ENCODE measurements around the gene RFWD3.
A peak's percentile ranks its signal among the peaks of the same experiment; 100 is the strongest.
"Not testable (repeated sequence)": the region's sequence is repeated elsewhere in the genome, so short reads cannot be mapped to it uniquely, and the experiment has no call there.

Gene RFWD3, protein sequence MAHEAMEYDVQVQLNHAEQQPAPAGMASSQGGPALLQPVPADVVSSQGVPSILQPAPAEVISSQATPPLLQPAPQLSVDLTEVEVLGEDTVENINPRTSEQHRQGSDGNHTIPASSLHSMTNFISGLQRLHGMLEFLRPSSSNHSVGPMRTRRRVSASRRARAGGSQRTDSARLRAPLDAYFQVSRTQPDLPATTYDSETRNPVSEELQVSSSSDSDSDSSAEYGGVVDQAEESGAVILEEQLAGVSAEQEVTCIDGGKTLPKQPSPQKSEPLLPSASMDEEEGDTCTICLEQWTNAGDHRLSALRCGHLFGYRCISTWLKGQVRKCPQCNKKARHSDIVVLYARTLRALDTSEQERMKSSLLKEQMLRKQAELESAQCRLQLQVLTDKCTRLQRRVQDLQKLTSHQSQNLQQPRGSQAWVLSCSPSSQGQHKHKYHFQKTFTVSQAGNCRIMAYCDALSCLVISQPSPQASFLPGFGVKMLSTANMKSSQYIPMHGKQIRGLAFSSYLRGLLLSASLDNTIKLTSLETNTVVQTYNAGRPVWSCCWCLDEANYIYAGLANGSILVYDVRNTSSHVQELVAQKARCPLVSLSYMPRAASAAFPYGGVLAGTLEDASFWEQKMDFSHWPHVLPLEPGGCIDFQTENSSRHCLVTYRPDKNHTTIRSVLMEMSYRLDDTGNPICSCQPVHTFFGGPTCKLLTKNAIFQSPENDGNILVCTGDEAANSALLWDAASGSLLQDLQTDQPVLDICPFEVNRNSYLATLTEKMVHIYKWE

DNA sequence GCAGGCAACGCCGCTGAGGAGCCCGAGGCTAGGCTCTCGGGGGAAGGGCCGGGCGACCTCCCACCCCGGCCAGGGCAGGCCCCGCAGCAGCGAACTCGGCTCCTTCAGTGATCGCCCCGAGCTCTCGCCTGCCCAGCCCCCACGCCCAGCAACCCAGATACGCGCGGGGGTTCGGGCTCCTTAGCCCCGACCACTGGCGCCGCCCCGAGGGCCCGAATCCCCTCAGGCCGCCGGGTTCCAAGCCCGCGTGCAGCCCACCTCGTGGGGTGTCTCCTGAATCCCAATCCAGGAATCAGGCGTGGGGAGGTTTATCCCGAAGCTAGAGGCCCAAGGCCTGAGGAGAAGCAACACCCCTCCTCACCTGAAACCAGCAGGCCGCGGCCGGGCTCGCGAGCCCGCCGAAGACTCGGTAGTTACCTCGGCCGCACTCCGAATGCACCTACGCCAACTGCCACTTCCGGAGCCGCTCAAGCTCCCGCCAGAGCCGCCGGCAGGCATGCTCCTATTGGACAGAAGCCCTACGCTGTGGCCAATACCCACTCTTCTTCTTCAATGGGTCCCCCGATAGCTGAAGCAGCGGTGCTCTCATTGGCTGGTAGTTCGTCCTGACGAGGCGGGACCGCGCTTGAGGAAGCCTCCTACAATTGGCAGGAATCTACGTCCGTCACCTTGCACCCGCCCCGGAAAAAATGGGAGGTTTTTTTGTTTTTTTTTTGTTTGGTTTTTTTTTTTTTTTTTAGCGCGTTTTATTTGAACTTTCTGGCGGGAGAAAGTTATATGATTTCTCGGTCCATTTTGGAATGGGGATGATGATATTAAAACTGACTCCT is at the start of gene RFWD3:
RFWD3 (minus strand) TSS at position 453 of the 830 bp plus-strand sequence. CDS start 5,428 bp downstream, outside the sequence.
- DNase-seq: peak; percentile 92

GRCh38 chr16:74716355-74716754 is 49.7 kb upstream of the RFWD3 start:
- DNase-seq: no peak

DNA sequence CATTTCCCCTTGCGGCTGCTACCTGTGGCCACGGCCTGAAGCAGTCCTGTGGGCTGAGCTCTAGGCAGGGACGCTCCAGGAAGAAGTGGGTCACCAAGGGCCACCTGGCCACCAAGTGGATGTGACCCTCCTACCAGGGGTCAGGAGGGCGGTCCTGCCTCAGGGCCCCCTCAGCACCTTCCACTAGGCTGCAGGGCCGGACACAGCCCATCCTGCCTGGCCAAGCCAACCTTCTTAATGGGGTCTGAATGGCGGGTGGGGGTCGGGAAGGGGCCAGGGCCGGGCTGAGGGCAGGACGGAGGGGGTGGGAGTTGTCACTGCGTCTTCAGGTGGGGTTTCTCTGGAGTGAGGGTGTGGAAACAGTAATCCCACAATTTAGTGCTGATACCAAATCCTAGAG is 47.2 kb upstream of the RFWD3 start:
- no peak for DNase-seq

DNA sequence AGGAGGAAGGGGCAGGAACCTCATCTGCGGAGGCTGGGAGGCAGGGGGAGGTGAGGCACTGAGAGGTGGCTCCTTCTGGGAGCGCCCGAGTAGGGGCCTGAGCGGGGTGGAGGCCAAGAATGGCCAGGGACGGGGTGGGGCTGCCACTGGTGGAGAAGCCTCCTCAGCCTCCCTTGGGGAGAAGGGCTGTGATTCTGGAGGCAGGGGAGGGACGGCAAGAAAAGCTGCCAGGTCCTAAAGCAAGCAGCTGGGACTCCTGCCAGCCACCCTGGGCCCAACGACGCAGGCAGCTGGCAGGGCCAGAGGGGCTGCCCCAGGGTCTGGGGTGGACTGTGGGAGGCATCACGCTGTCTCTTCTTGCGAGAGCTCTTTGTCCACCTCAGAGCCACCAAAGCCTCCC is 46.6 kb upstream of the RFWD3 start:
- DNase-seq: no peak

DNA sequence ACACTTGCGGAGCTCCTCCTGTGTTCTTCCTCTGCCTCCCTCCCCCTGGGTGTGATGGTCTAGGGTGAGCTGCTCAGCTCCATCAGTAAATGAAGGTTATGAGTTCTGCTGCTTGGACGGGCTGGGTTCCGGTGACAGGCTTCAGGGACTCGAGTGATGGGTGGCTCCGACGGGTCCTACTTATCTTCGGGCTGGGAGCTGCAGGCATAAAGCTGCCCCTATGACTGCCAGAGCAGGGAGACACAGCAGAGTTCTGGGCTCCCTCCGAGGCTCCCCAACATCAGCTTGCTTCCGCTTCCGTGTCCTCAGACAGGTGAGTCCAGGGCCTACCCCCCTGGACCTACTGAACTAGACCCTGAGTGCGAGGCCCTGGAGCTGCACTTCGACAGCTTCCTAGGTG is 45.3 kb upstream of the RFWD3 start:
- no peak for DNase-seq

DNA sequence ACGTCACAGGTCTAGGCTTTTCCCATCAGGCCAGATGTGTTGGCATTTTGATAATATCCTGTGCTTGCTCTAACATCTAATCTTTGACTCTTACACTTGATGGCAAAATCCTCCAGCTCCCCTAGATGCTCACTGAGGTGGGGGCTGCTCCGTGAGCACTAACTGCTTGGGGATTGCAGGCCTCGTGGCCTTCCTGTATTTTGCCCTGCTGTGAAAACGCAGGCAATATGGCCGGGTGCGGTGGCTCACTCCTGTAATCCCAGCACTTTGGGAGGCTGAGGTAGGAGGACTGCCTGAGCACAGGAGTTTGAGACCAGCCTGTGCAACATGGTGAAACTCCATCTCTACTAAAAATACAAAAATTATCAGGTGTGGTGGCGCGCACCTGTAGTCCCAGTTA is 43.7 kb upstream of the RFWD3 start:
- no peak for DNase-seq

DNA sequence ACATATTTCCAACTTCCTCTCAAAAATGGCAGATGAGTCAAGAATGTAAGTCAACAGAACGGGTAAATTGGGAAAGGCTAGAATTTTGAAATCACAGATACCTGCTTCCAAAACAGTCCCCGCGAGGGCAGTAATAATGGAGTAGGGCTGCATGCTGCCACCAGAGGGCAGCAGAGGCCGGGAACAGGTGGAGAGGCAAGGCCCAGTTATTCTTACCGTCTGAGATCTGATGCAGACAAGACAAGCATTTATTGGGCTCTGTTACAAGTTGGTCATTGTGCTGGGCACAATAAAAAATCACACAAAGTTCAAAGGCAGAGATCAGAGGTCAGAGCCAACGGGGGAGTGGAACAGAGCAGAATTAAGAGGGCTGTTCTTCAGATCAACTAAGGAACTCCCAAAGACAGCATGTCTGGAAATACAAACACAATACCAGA is 42.8 kb upstream of the RFWD3 start:
- peak; percentile 11 for DNase-seq

DNA sequence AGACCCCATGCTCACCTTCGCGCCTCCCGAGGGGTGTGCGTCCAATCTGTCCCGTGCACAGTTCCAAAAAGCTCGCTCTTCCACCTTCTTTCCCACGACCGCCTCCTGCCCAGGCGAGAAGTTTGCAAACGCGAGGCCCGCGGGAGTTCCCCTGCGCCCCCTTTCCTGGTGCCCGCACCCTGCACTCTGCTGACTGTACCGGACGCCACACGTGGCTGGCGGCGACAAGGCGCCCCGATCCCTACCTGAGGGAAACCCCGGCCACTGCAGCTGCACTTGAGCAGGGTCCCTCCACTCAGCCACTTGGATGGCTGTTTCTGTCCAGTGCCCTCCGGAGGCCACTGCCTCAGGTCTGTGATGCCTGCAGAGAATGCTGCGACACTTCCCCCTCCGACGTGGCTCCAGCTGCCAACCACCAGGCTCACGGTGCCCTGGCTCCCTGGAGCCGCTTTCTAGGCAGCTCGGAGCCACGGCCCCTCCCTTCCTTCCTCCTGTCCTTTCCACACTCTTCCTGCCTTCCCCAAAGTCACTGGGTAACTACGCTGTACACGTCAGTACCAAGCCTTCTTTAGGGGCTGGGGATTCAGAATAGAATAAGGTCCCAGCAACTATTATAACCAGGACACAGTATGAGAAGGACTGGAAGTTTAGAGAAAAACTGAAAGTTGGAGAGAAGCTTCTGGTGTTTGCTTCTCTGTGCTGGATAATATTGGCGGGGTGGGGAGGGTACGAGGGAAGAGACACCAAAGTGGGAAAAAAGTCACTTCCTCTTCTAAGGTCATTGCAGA is 34.0 kb upstream of the RFWD3 start, which contains the start of gene MLKL:
MLKL (minus strand) TSS at position 425 of the 788 bp plus-strand sequence. CDS start 5,105 bp downstream, outside the sequence.
- DNase-seq: no peak

DNA sequence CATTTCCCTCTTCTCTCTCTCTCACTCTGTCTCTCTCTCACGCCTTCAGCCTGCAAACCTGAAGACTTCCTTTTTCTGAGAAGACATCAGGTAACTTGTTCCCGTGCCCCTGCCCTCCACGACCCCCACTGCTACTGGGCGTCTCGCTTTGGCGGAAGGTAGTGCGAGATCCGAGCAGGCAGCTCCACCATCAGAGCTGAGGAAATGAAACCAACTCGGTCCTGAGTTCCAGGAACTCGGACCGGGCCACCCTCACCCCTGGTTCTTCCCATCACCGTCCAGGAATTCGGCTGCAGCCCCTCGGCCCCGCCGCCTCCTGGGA is 33.4 kb upstream of the RFWD3 start:
- DNase-seq: no peak

- no peak for DNase-seq
Observed at GRCh38 chr16:74699666-74700065, 33.0 kb upstream of the RFWD3 start.

GRCh38 chr16:74698222-74698621 is 31.5 kb upstream of the RFWD3 start:
- no peak for DNase-seq

- DNase-seq: peak; percentile 32
Observed at GRCh38 chr16:74695450-74696422, 29.1 kb upstream of the RFWD3 start.

DNA sequence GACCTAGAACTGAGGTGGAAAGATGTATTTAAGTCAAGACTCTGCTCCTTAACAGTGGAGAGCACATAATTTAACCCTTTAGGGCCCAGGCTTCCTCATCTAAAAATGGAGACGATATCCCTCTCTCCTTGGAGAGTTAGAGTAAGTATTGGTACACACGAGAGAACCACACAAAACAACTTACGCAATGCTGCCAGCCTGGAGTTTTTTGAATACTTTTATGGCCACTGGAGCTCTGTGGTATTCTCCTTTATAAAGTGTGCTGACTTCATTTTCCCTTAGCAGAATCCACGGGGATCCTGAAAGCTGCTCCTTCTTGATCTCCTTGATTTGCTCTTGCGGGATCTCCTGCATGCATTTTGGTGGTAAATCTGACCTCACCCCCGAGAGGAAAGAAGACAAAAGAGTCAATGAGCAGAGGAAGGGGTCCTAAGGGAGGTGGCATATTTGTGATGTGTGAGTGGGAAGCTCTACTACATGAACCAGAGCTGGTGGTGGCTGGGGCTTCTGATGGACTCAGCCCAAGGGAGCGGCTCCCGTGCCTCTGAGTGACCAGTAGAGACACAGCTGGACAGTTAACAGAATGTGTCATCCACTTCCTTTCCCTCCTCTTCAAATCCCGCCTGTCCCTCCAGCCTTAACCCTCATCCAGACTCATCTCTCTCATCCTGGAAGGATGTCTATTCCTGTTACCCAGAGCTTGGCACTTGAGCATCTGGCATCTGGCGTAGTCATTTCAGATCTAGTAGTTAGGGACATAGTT is 24.6 kb upstream of the RFWD3 start:
- DNase-seq: no peak

GRCh38 chr16:74682556-74682955 is 15.9 kb upstream of the RFWD3 start:
- DNase-seq: no peak

- no peak for DNase-seq
Observed at GRCh38 chr16:74680681-74681080, 14.0 kb upstream of the RFWD3 start.

DNA sequence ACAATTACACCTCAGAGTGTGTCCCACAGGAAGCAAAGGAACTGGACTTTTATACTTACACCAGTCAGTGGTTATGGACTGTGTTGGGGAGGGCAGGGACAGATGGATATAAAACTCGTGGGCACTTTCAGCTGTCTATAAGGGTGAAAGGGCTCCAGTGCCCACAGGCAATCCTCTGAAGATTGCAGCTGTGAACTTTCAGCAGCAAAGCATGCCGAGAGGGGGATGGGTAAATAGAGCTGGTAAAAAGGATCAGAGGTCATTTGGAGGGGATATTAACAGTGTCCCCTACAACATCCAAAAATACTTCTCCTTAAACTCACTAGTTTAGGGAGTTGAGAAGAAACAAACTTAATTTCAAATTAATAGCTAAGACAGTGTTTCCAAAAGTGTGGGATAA is 13.3 kb upstream of the RFWD3 start:
- no peak for DNase-seq

DNA sequence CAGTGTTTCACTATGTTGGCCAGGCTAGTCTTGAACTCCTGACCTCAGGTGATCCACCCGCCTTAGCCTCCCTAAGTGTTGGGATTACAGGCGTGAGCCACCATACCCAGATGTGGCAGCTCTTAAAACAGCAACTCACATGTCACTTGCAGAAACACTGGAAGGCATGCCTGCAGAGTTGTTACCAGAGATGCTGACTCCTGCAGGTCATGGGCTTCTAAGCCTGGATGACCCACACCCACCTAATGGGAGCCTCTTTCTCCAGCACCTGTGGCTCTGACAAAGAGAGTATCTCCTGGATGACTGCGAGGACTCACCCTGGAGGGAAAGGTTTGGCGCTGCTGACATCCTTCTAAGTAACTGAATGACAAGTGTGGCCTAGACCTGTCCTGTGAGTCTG is 11.2 kb upstream of the RFWD3 start:
- no peak for DNase-seq

- DNase-seq: no peak
Observed at GRCh38 chr16:74673876-74674275, 7.2 kb upstream of the RFWD3 start.

GRCh38 chr16:74668877-74669276 is 2.2 kb upstream of the RFWD3 start:
- DNase-seq: not testable (repeated sequence)

- DNase-seq: peak; percentile 1
Observed at GRCh38 chr16:74667255-74667700, 601 bp upstream of the RFWD3 start.
